Lower leg skin (tissue), 4 donors: Measurements from ENCODE around the gene PRKX. TPM values are rescaled to one million over a fixed set of nuclear protein-coding genes. Genes with fewer than 3 reads are reported as not detected.
A peak's percentile ranks its signal among the peaks of the same experiment; 100 is the strongest.
"Not testable (repeated sequence)": the region's sequence is repeated elsewhere in the genome, so short reads cannot be mapped to it uniquely, and the experiment has no call there.

Experiments used
- DNase-seq, 2 donors: peaks; one replicate each; pipeline ENCODE4 v3.0.0-alpha.2; 2019; ENCODE audit warnings: low spot score in 2 of 2
- H3K4me3 ChIP-seq: fragments of 200-600 bp; sonication (generic); 2 replicates; pipeline ENCODE4 v1.5.1; 2017; ENCODE audit warnings: mild to moderate bottlenecking, low read depth; ENCODE audit not compliant: poor library complexity, severe bottlenecking
- CTCF ChIP-seq, 3 donors: fragments of 450-650 bp; IDR thresholded peaks; one replicate each; pipeline ENCODE4 v1.5.1; 2016; ENCODE audit warnings: antibody characterized with exemption in 3 of 3, mild to moderate bottlenecking in 3 of 3, moderate library complexity in 2 of 3
- POLR2A ChIP-seq, 2 donors: fragments of 450-650 bp; IDR thresholded peaks; one replicate each; pipeline ENCODE4 v1.6.1; 2016 to 2017; ENCODE audit warnings: antibody characterized with exemption in 2 of 2, mild to moderate bottlenecking in 1 of 2, moderate library complexity in 1 of 2
- WGBS, 2 donors: methylation state at CpG; one replicate each; pipeline ENCODE4 v1.1.5; 2018; 5-methylcytosine and 5-hydroxymethylcytosine counted together
- intact Hi-C: fragments of 100-400 bp; cut with DNase I; formaldehyde crosslinking; loops from one replicate; pipeline ENCODE4 v1.15.0; 2023; ENCODE audit warnings: low total_unique reads
- total RNA-seq, 4 donors: library from RNA; depleted of rRNA; stranded (reverse); fragments of >200 nt; gene quantifications; one replicate each; pipeline ENCODE4 v1.1.0, GENCODE V29; 2016

Gene PRKX
- total RNA-seq, 4 donors from 2014 or later, result 21.3 to 29.2 (median 23.9) TPM

- intact Hi-C loops, result no loop called here
- DNase-seq, result peak in 1 of 2 donors; percentile 21
- WGBS, 2 donors, result 94 to 97% methylated on average over 2 of the region's 2 CpGs
- TF ChIP-seq CTCF (IDR thresholded peaks at IDR 0.05) (no peak), POLR2A (IDR thresholded peaks at IDR 0.05) (no peak)
- H3K4me3 ChIP-seq, result no peak overlapping the region
Measured at GRCh38 chrX:3648084-3648483, 65.4 kb downstream of the PRKX start.

- not testable (repeated sequence) for DNase-seq, H3K4me3 ChIP-seq
- intact Hi-C loops, result loop anchor here (10.0 kb wide), 2 partner anchors 525 to 605 kb away; no protein-coding TSS in a partner anchor
- WGBS, 2 donors, result 51 to 76% methylated on average over 23 of the region's 23 CpGs
Measured at GRCh38 chrX:3639858-3640631, 73.4 kb downstream of the PRKX start.

- intact Hi-C loops, result loop anchor here (10.0 kb wide), 2 partner anchors 524 to 604 kb away; no protein-coding TSS in a partner anchor
- DNase-seq, result peak in 1 of 2 donors; percentile 2
- TF ChIP-seq POLR2A (IDR thresholded peaks at IDR 0.05) (no peak), CTCF (IDR thresholded peaks at IDR 0.05) (no peak)
- WGBS, 2 donors, result 100% methylated on average over 1 of the region's 2 CpGs
- no peak overlapping the region for H3K4me3 ChIP-seq
Measured at GRCh38 chrX:3639236-3639635, 74.2 kb downstream of the PRKX start.

GRCh38 chrX:3638280-3638873 is 75.1 kb downstream of the PRKX start:
- intact Hi-C loops, result loop anchor here (10.0 kb wide), 2 partner anchors 524 to 604 kb away; no protein-coding TSS in a partner anchor
- WGBS, 2 donors, result 16 to 18% methylated on average over 6 of the region's 6 CpGs
- TF ChIP-seq CTCF (IDR thresholded peaks at IDR 0.05), result no peak
- no peak for TF ChIP-seq POLR2A (IDR thresholded peaks at IDR 0.05)
- DNase-seq, result peak in 1 of 2 donors; percentile 81
- no peak overlapping the region for H3K4me3 ChIP-seq

- WGBS, 2 donors, result 93 to 98% methylated on average over 4 of the region's 4 CpGs
- intact Hi-C loops, result loop anchor here (10.0 kb wide), 2 partner anchors 522 to 602 kb away; no protein-coding TSS in a partner anchor
- no peak overlapping the region for H3K4me3 ChIP-seq
- no peak for TF ChIP-seq POLR2A (IDR thresholded peaks at IDR 0.05)
- no peak for TF ChIP-seq CTCF (IDR thresholded peaks at IDR 0.05)
- no peak for DNase-seq
Measured at GRCh38 chrX:3636803-3637202, 76.6 kb downstream of the PRKX start.

GRCh38 chrX:3631196-3631595 is 82.3 kb downstream of the PRKX start:
- whole genome bisulfite sequencing, 2 donors, result 98 to 100% methylated on average over 3 of the region's 3 CpGs
- TF ChIP-seq POLR2A (IDR thresholded peaks at IDR 0.05), result no peak
- no peak for TF ChIP-seq CTCF (IDR thresholded peaks at IDR 0.05)
- no peak for DNase-seq
- no peak overlapping the region for H3K4me3 ChIP-seq
- intact Hi-C loops, result loop anchor here (10.0 kb wide), 2 partner anchors 516 to 596 kb away; no protein-coding TSS in a partner anchor
